Hepatocyte (in vitro differentiated cells): ENCODE data around the gene LHPP. TPM values are rescaled to one million over a fixed set of nuclear protein-coding genes. Genes with fewer than 3 reads are reported as not detected.

Experiments
- DNase-seq: peaks from one replicate; pipeline ENCODE4 v3.0.0-alpha.2; 2016; ENCODE audit warnings: low spot score
- H2AFZ ChIP-seq: fragments of 200-600 bp; sonication (generic); 2 replicates; pipeline ENCODE4 v1.6.0; 2016; ENCODE audit warnings: antibody characterized with exemption, mild to moderate bottlenecking
- H3K27ac ChIP-seq: fragments of 200-600 bp; sonication (generic); 2 replicates; pipeline ENCODE4 v1.5.1; 2016; ENCODE audit warnings: mild to moderate bottlenecking
- H3K27me3 ChIP-seq: fragments of 200-600 bp; sonication (generic); 2 replicates; pipeline ENCODE4 v1.6.1; 2016
- H3K36me3 ChIP-seq: fragments of 200-600 bp; sonication (generic); replicated peaks from 2 replicates; pipeline ENCODE4 v1.5.1; 2016; ENCODE audit warnings: low read depth; ENCODE audit not compliant: insufficient read depth
- H3K4me1 ChIP-seq: fragments of 200-600 bp; sonication (generic); 2 replicates; pipeline ENCODE4 v1.5.1; 2016; ENCODE audit warnings: mild to moderate bottlenecking, moderate library complexity; ENCODE audit not compliant: insufficient read depth
- H3K4me2 ChIP-seq: fragments of 200-600 bp; sonication (generic); 2 replicates; pipeline ENCODE4 v1.6.0; 2016
- H3K4me3 ChIP-seq: fragments of 200-600 bp; sonication (generic); 2 replicates; pipeline ENCODE4 v1.5.1; 2016; ENCODE audit warnings: mild to moderate bottlenecking
- H3K79me2 ChIP-seq: fragments of 200-600 bp; sonication (generic); 2 replicates; pipeline ENCODE4 v1.6.0; 2017; ENCODE audit warnings: mild to moderate bottlenecking
- H3K9me2 ChIP-seq: fragments of 200-600 bp; sonication (generic); replicated peaks from 2 replicates; pipeline ENCODE4 v1.6.0; 2017; ENCODE audit warnings: mild to moderate bottlenecking; ENCODE audit not compliant: insufficient read depth
- H3K9me3 ChIP-seq: fragments of 200-600 bp; sonication (generic); 2 replicates; pipeline ENCODE4 v1.5.1; 2016; ENCODE audit warnings: low read depth, mild to moderate bottlenecking
- H4K20me1 ChIP-seq: fragments of 200-600 bp; sonication (generic); 2 replicates; pipeline ENCODE4 v1.6.0; 2016; ENCODE audit warnings: mild to moderate bottlenecking; ENCODE audit not compliant: insufficient read depth, poor library complexity, severe bottlenecking
- CTCF ChIP-seq: fragments of 200-600 bp; sonication (generic); IDR thresholded peaks from 2 replicates; pipeline ENCODE4 v1.5.1; 2016; ENCODE audit warnings: antibody characterized with exemption, mild to moderate bottlenecking; ENCODE audit not compliant: poor library complexity
- EZH2 ChIP-seq: fragments of 200-600 bp; sonication (generic); IDR thresholded peaks from 2 replicates; pipeline ENCODE4 v1.6.1; 2016; ENCODE audit warnings: antibody characterized with exemption, mild to moderate bottlenecking, borderline replicate concordance
- EZH2phosphoT487 ChIP-seq: fragments of 200-600 bp; sonication (generic); IDR thresholded peaks from one replicate; pipeline ENCODE4 v1.6.1; 2018; ENCODE audit warnings: antibody characterized with exemption, mild to moderate bottlenecking, low read depth, moderate library complexity; ENCODE audit not compliant: unreplicated experiment, severe bottlenecking
- WGBS: methylation state at CpG from one replicate; pipeline ENCODE4 v1.1.6; 2016; ENCODE audit warnings: low lambda C conversion rate; ENCODE audit errors: missing lambda C conversion rate; 5-methylcytosine and 5-hydroxymethylcytosine counted together
- polyA plus RNA-seq: library from polyadenylated mRNA; unstranded; fragments of >200 nt; fragmentation: Nextera tagmentation; extraction: Ambion mirVana; gene quantifications from 2 replicates; pipeline ENCODE4 v1.2.1, GENCODE V29; 2016
- total RNA-seq: library from RNA; depleted of rRNA; stranded (reverse); fragments of >200 nt; gene quantifications from 2 replicates; pipeline ENCODE4 v1.2.3, GENCODE V29; 2014

LHPP gene
- total and polyA plus RNA-seq, 2 experiments from 2014 or later: 29.4 to 30.3 TPM

GRCh38 chr10:124591123-124591495, 129.5 kb downstream of the LHPP start:
- TF ChIP-seq EZH2phosphoT487 (no peak), CTCF (no peak), EZH2 (no peak)
- WGBS: 93% methylated on average over 4 of the region's 5 CpGs
- no peaks in the 10 kb centered on the region for H3K27me3 ChIP-seq
- peaks cover 14% of the 10 kb centered on the region for H3K4me1 ChIP-seq
- no peak for DNase-seq
- no peaks in the 10 kb centered on the region for H3K9me3 ChIP-seq
- no peaks in the 10 kb centered on the region for H3K9me2 ChIP-seq
- H3K4me2 ChIP-seq: no peak overlapping the region
- H3K27ac ChIP-seq: no peak overlapping the region
- H3K79me2 ChIP-seq: no peaks in the 10 kb centered on the region
- H3K4me3 ChIP-seq: no peak overlapping the region
- H3K36me3 ChIP-seq: no peaks in the 10 kb centered on the region
- no peak overlapping the region for H2AFZ ChIP-seq
- no peaks in the 10 kb centered on the region for H4K20me1 ChIP-seq

GRCh38 chr10:124592101-124592500, 130.5 kb downstream of the LHPP start:
- no peaks in the 10 kb centered on the region for H3K36me3 ChIP-seq
- H2AFZ ChIP-seq: no peak overlapping the region
- 95% methylated on average over 7 of the region's 7 CpGs for WGBS
- no peaks in the 10 kb centered on the region for H4K20me1 ChIP-seq
- H3K79me2 ChIP-seq: no peaks in the 10 kb centered on the region
- H3K9me3 ChIP-seq: no peaks in the 10 kb centered on the region
- TF ChIP-seq EZH2 (no peak), CTCF (no peak), EZH2phosphoT487 (no peak)
- no peaks in the 10 kb centered on the region for H3K9me2 ChIP-seq
- H3K27me3 ChIP-seq: no peaks in the 10 kb centered on the region
- no peak overlapping the region for H3K4me2 ChIP-seq
- H3K27ac ChIP-seq: no peak overlapping the region
- peaks cover 14% of the 10 kb centered on the region for H3K4me1 ChIP-seq
- H3K4me3 ChIP-seq: no peak overlapping the region
- no peak for DNase-seq

- no peak overlapping the region for H3K4me2 ChIP-seq
- H3K4me1 ChIP-seq: peaks cover 14% of the 10 kb centered on the region
- no peaks in the 10 kb centered on the region for H3K27me3 ChIP-seq
- TF ChIP-seq CTCF (no peak), EZH2phosphoT487 (no peak), EZH2 (no peak)
- no peaks in the 10 kb centered on the region for H3K79me2 ChIP-seq
- no peak for DNase-seq
- H3K9me3 ChIP-seq: no peaks in the 10 kb centered on the region
- no peak overlapping the region for H3K27ac ChIP-seq
- H3K4me3 ChIP-seq: no peak overlapping the region
- no peaks in the 10 kb centered on the region for H4K20me1 ChIP-seq
- WGBS: 89% methylated on average over 26 of the region's 26 CpGs
- H2AFZ ChIP-seq: no peak overlapping the region
- no peaks in the 10 kb centered on the region for H3K9me2 ChIP-seq
- H3K36me3 ChIP-seq: no peaks in the 10 kb centered on the region
Measured at GRCh38 chr10:124592736-124593430, 131.3 kb downstream of the LHPP start.
